ENCODE data around the gene ADCY2. TPM values are rescaled to one million over a fixed set of nuclear protein-coding genes. Genes with fewer than 3 reads are reported as not detected.

The ADCY2 gene
- polyA plus RNA-seq, 1 of the 3 experiments (the other 2 are of a cell fraction), result not detected

- H3F3A ChIP-seq (replicated peaks; ENCODE audit: insufficient read depth), result no peaks in the 10 kb centered on the region
- H3K4me3 ChIP-seq (ENCODE audit: low read depth in 2 of 2, low read length in 1 of 2), result no peak overlapping the region
- no peak overlapping the region for H2AFZ ChIP-seq (ENCODE audit: low read depth)
- H3K27ac ChIP-seq (ENCODE audit: low read depth in 2 of 2, low read length in 1 of 2), result no peak overlapping the region
- DNase-seq, result no peak
- no peak overlapping the region for H3K9ac ChIP-seq
- TF ChIP-seq USF2 (IDR thresholded peaks at IDR 0.05; ENCODE audit: borderline replicate concordance, low read depth, low read length) (no peak), FOSL2 (IDR thresholded peaks at IDR 0.05; ENCODE audit: borderline replicate concordance, low read depth) (no peak), MAX (IDR thresholded peaks at IDR 0.05; ENCODE audit: low read depth) (no peak), TEAD4 (IDR thresholded peaks at IDR 0.05; ENCODE audit: borderline replicate concordance, insufficient read depth) (no peak), MXI1 (IDR thresholded peaks at IDR 0.05; ENCODE audit: low read depth, low read length) (no peak), NFIC (IDR thresholded peaks at IDR 0.05; ENCODE audit: borderline replicate concordance) (no peak), SMC3 (IDR thresholded peaks at IDR 0.05; ENCODE audit: low read depth, low read length) (no peak), MEF2A (IDR thresholded peaks at IDR 0.05; ENCODE audit: borderline replicate concordance, low read depth) (no peak), RCOR1 (IDR thresholded peaks at IDR 0.05; ENCODE audit: low read length) (no peak), JUND (IDR thresholded peaks at IDR 0.05) (no peak), POLR2AphosphoS5 (IDR thresholded peaks at IDR 0.05; ENCODE audit: low read depth, low read length) (no peak), IRF3 (IDR thresholded peaks at IDR 0.05; ENCODE audit: low read depth, low read length) (no peak), CHD2 (IDR thresholded peaks at IDR 0.05; ENCODE audit: low read length, partially characterized antibody) (no peak), EP300 (IDR thresholded peaks at IDR 0.05; ENCODE audit: borderline replicate concordance in 1 of 2, low read depth in 1 of 2, low read length in 1 of 2) (no peak), RXRA (IDR thresholded peaks at IDR 0.05; ENCODE audit: borderline replicate concordance, low read depth) (no peak), USF1 (IDR thresholded peaks at IDR 0.05; ENCODE audit: borderline replicate concordance, low read depth) (no peak), TAF1 (IDR thresholded peaks at IDR 0.05; ENCODE audit: borderline replicate concordance, low read depth, low read length) (no peak), RFX5 (IDR thresholded peaks at IDR 0.05; ENCODE audit: low read length) (no peak), REST (IDR thresholded peaks at IDR 0.05; ENCODE audit: low read depth, low read length) (no peak), NRF1 (IDR thresholded peaks at IDR 0.05; ENCODE audit: low read depth, low read length) (no peak)
- POLR2A ChIA-PET, result no interaction called here
- H3K27me3 ChIP-seq (ENCODE audit: insufficient read depth), result peaks cover 8% of the 10 kb centered on the region; the same call in 1 of the 2 replicates
- no peaks in the 10 kb centered on the region for H3K79me2 ChIP-seq (ENCODE audit: insufficient read depth)
- no peaks in the 10 kb centered on the region for H3K4me1 ChIP-seq (ENCODE audit: control insufficient read depth in 1 of 2, insufficient read depth in 2 of 2, low read depth in 1 of 2, low read length in 1 of 2)
- H4K20me1 ChIP-seq (ENCODE audit: insufficient read depth), result no peaks in the 10 kb centered on the region
- H3K4me2 ChIP-seq, result no peak overlapping the region
- no peaks in the 10 kb centered on the region for H3K36me3 ChIP-seq (replicated peaks in 1 of 2; ENCODE audit: control insufficient read depth in 1 of 2, insufficient read depth in 2 of 2, low read length in 1 of 2)
- CTCF ChIA-PET, result no interaction called here
- 6% methylated on average over 3 of the region's 3 CpGs for WGBS (ENCODE audit: low lambda C conversion rate)
- H3K9me2 ChIP-seq, result no peaks in the 10 kb centered on the region
- H3K9me3 ChIP-seq, result no peaks in the 10 kb centered on the region
These were observed 287.8 kb downstream of the ADCY2 start for GRCh38 chr5:7683753-7684152.

Data from SK-N-SH (cell line).